ENCODE data around the gene EIF5AL1. TPM values are rescaled to one million over a fixed set of nuclear protein-coding genes. Genes with fewer than 3 reads are reported as not detected.

Gene EIF5AL1
- total RNA-seq, 2 experiments from 2014 or later, result 1.0 to 1.1 TPM

GRCh38 chr10:79475119-79475653, 37.1 kb upstream of the EIF5AL1 start:
- POLR2A ChIA-PET, result no interaction called here
- no peak for DNase-seq
- peaks cover 10% of the 10 kb centered on the region for H3K27me3 Mint-ChIP-seq
- H3K9me3 Mint-ChIP-seq, result no peaks in the 10 kb centered on the region
- CTCF ChIA-PET, result interaction anchor here (1.1 to 4.3 kb wide), 4 partner anchors 7 to 245 kb away, joined by 3 to 27 read pairs (median 10); no protein-coding TSS in a partner anchor
- H3K4me3 Mint-ChIP-seq, result no peak overlapping the region
- TF ChIP-seq CTCF (IDR thresholded peaks at IDR 0.05), result no peak
- no peaks in the 10 kb centered on the region for H3K4me1 Mint-ChIP-seq (ENCODE audit: low read depth)
- intact Hi-C loops (cut with micrococcal nuclease), result no loop called here
- H3K36me3 Mint-ChIP-seq (ENCODE audit: low read depth), result no peaks in the 10 kb centered on the region
- no peak overlapping the region for H3K27ac Mint-ChIP-seq
- no peak for ATAC-seq

DNA sequence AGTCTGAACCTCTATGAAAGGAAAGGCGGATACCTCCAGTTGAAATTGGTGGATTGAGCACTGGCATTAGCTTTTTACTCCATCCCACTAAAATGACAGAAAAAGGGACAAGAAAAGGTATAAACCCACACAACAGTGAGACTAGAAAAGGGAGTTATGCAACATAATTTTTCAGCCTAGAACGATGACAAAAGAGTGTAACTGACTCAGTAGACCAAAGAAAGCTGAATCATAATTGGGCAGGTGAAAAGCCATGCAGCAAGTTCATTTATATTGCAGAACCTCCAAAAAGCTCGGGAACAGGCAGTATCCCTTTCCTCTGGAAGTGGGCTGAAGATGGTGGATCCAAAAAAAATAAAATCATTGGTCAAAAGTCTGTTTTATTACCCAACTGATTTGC, 36.5 kb upstream of the EIF5AL1 start:
- no peak for TF ChIP-seq CTCF (IDR thresholded peaks at IDR 0.05)
- no peak overlapping the region for H3K4me3 Mint-ChIP-seq
- H3K36me3 Mint-ChIP-seq (ENCODE audit: low read depth), result no peaks in the 10 kb centered on the region
- ChIA-PET POLR2A (no interaction called here), CTCF (interaction anchor here (2.7 to 4.3 kb wide), 3 partner anchors 8 to 102 kb away, joined by 15 to 27 read pairs (median 17); no protein-coding TSS in a partner anchor)
- no peak for DNase-seq
- no peak overlapping the region for H3K27ac Mint-ChIP-seq
- no peaks in the 10 kb centered on the region for H3K4me1 Mint-ChIP-seq (ENCODE audit: low read depth)
- H3K9me3 Mint-ChIP-seq, result no peaks in the 10 kb centered on the region
- peaks cover 10% of the 10 kb centered on the region for H3K27me3 Mint-ChIP-seq
- intact Hi-C loops (cut with micrococcal nuclease), result no loop called here
- ATAC-seq, result no peak

GRCh38 chr10:79476645-79477044, 35.7 kb upstream of the EIF5AL1 start:
- peaks cover 10% of the 10 kb centered on the region for H3K27me3 Mint-ChIP-seq
- H3K4me1 Mint-ChIP-seq (ENCODE audit: low read depth), result no peaks in the 10 kb centered on the region
- POLR2A ChIA-PET, result interaction anchor here (1.5 kb wide), 1 partner anchor 8 kb away, joined by 3 read pairs; no protein-coding TSS in a partner anchor
- H3K27ac Mint-ChIP-seq, result no peak overlapping the region
- no peak for ATAC-seq
- no peak for TF ChIP-seq CTCF (IDR thresholded peaks at IDR 0.05)
- no peaks in the 10 kb centered on the region for H3K9me3 Mint-ChIP-seq
- no peak overlapping the region for H3K4me3 Mint-ChIP-seq
- DNase-seq, result no peak
- intact Hi-C loops (cut with micrococcal nuclease), result no loop called here
- CTCF ChIA-PET, result interaction anchor here (2.7 to 4.3 kb wide), 3 partner anchors 9 to 103 kb away, joined by 15 to 27 read pairs (median 17); no protein-coding TSS in a partner anchor
- no peaks in the 10 kb centered on the region for H3K36me3 Mint-ChIP-seq (ENCODE audit: low read depth)

- no peak for ATAC-seq
- Mint-ChIP-seq H3K27ac (no peak overlapping the region), H3K9me3 (no peaks in the 10 kb centered on the region), H3K4me1 (ENCODE audit: low read depth) (no peaks in the 10 kb centered on the region), H3K27me3 (peaks cover 10% of the 10 kb centered on the region), H3K4me3 (no peak overlapping the region), H3K36me3 (ENCODE audit: low read depth) (no peaks in the 10 kb centered on the region)
- TF ChIP-seq CTCF (IDR thresholded peaks at IDR 0.05), result no peak
- DNase-seq, result no peak
- CTCF ChIA-PET, result interaction anchor here (2.7 to 4.3 kb wide), 3 partner anchors 10 to 103 kb away, joined by 15 to 27 read pairs (median 17); no protein-coding TSS in a partner anchor
- intact Hi-C loops (cut with micrococcal nuclease), result no loop called here
- POLR2A ChIA-PET, result interaction anchor here (1.5 kb wide), 1 partner anchor 9 kb away, joined by 3 read pairs; no protein-coding TSS in a partner anchor
Measured at GRCh38 chr10:79477456-79477855, 34.9 kb upstream of the EIF5AL1 start.

DNA sequence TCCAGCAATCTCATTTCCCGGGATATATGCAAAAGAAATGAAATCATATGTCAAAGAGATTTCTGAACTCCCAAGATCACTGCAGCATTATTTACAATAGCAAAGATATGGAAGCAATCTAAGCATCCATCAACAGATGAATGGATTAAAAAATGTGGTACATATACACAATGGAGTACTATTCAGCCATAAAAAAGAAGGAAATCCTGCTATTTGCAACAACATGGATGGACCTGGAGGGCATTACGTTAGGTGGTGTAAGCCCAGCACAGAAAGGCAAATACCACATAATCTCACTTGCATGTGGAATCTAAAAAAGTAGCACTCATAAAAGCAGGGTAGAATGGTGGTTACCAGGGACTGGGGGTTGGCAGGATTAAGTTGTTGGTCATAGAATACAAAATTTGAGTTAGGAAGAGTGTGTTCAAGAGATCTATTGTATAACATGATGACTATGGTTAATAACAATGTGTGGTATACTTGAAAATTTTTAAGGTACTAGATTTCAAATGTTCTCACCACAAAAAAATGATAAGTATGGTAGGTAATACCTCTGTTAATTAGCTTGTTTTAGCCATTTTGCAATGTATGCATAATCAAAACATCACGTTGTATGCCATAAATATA, 32.9 kb upstream of the EIF5AL1 start:
- ChIA-PET POLR2A (interaction anchor here (0.7 kb wide), 1 partner anchor 12 kb away, joined by 3 read pairs; no protein-coding TSS in a partner anchor), CTCF (interaction anchor here (1.0 to 3.6 kb wide), 2 partner anchors 11 to 79 kb away, joined by 3 to 24 read pairs; no protein-coding TSS in a partner anchor)
- ATAC-seq (no peak), DNase-seq (no peak)
- Mint-ChIP-seq H3K4me1 (ENCODE audit: low read depth) (no peaks in the 10 kb centered on the region), H3K36me3 (ENCODE audit: low read depth) (no peaks in the 10 kb centered on the region), H3K9me3 (no peaks in the 10 kb centered on the region), H3K27ac (no peak overlapping the region), H3K4me3 (no peak overlapping the region), H3K27me3 (peaks cover 8% of the 10 kb centered on the region)
- TF ChIP-seq CTCF (IDR thresholded peaks at IDR 0.05), result no peak
- intact Hi-C loops (cut with micrococcal nuclease), result no loop called here
